DND-41 (cell line): ENCODE data around the gene NXNL1.

Experiments used
- ATAC-seq: fragments of 200-7000 bp; cut with Tn5 transposase; 3 replicates; pipeline ENCODE4 v1.9.1; 2021; ENCODE audit warnings: low read depth; ENCODE audit not compliant: insufficient read depth
- DNase-seq: peaks from one replicate; pipeline ENCODE4 v3.0.0-alpha.2; 2020
- H2AFZ ChIP-seq: 2 replicates; pipeline ENCODE4 v1.6.0; 2012; ENCODE audit warnings: low read depth, low read length
- H3K27ac ChIP-seq: 2 replicates; pipeline ENCODE4 v1.5.1; 2012; ENCODE audit warnings: low read length, inconsistent platforms
- H3K27me3 ChIP-seq: fragments of 200-600 bp; sonication (generic); 2 replicates; pipeline ENCODE4 v1.6.0; 2012; ENCODE audit warnings: low read length, mild to moderate bottlenecking, inconsistent platforms; ENCODE audit not compliant: insufficient read depth, poor library complexity
- H3K36me3 ChIP-seq: 2 replicates; pipeline ENCODE4 v1.5.1; 2012; ENCODE audit warnings: low read length, inconsistent platforms; ENCODE audit not compliant: insufficient read depth
- H3K4me1 ChIP-seq: 2 replicates; pipeline ENCODE4 v1.5.1; 2012; ENCODE audit warnings: mild to moderate bottlenecking, low read length; ENCODE audit not compliant: insufficient read depth
- H3K4me2 ChIP-seq: 2 replicates; pipeline ENCODE4 v1.6.0; 2012; ENCODE audit warnings: mild to moderate bottlenecking, moderate library complexity, low read length, inconsistent platforms; ENCODE audit not compliant: insufficient read depth
- H3K4me3 ChIP-seq, 2 experiments: fragments of 200-600 bp in 1 of 2; shearing (Covaris generic) in 1 of 2; 2 replicates each; pipeline ENCODE4 v1.5.1; 2012 to 2016; ENCODE audit warnings: inconsistent platforms in 2 of 2, low read length in 2 of 2, mild to moderate bottlenecking in 2 of 2, low read depth in 1 of 2, moderate library complexity in 1 of 2
- H3K79me2 ChIP-seq: 2 replicates; pipeline ENCODE4 v1.6.0; 2012; ENCODE audit warnings: low read length, inconsistent platforms; ENCODE audit not compliant: insufficient read depth
- H3K9ac ChIP-seq: 2 replicates; pipeline ENCODE4 v1.6.0; 2012; ENCODE audit warnings: low read depth, mild to moderate bottlenecking, inconsistent platforms, low read length, moderate library complexity
- H3K9me3 ChIP-seq: 2 replicates; pipeline ENCODE4 v1.5.1; 2012; ENCODE audit warnings: low read length, moderate library complexity, mild to moderate bottlenecking, inconsistent platforms; ENCODE audit not compliant: insufficient read depth, severe bottlenecking
- H4K20me1 ChIP-seq: 2 replicates; pipeline ENCODE4 v1.6.0; 2012; ENCODE audit warnings: low read length; ENCODE audit not compliant: insufficient read depth
- EZH2 ChIP-seq: IDR thresholded peaks from 3 replicates; pipeline ENCODE4 v1.6.1; 2012; ENCODE audit warnings: borderline replicate concordance, low read depth, mild to moderate bottlenecking, moderate library complexity, low read length, inconsistent platforms; ENCODE audit not compliant: severe bottlenecking
- TF ChIP-seq, protein P1 (sequence below): IDR thresholded peaks from 2 replicates; pipeline ENCODE4 v1.5.1; 2012; ENCODE audit warnings: borderline replicate concordance, low read length, moderate library complexity, mild to moderate bottlenecking; ENCODE audit not compliant: poor library complexity, severe bottlenecking; ENCODE audit errors: extremely low read depth

NXNL1 gene

GRCh38 chr19:17415121-17415520, 45.6 kb downstream of the NXNL1 start:
- no peaks in the 10 kb centered on the region for H3K9me3 ChIP-seq
- ATAC-seq (no peak), DNase-seq (no peak)
- no peaks in the 10 kb centered on the region for H4K20me1 ChIP-seq
- peaks cover 12% of the 10 kb centered on the region; the same call in 1 of the 2 replicates for H3K36me3 ChIP-seq
- peaks cover 6% of the 10 kb centered on the region for H3K79me2 ChIP-seq
- H3K4me2 ChIP-seq = no peak overlapping the region
- no peak overlapping the region for H3K4me3 ChIP-seq
- H3K27me3 ChIP-seq = no peaks in the 10 kb centered on the region
- no peak overlapping the region for H3K9ac ChIP-seq
- peaks cover 9% of the 10 kb centered on the region for H3K4me1 ChIP-seq
- no peak overlapping the region for H3K27ac ChIP-seq
- no peak for TF ChIP-seq EZH2
- TF ChIP-seq, protein P1, sequence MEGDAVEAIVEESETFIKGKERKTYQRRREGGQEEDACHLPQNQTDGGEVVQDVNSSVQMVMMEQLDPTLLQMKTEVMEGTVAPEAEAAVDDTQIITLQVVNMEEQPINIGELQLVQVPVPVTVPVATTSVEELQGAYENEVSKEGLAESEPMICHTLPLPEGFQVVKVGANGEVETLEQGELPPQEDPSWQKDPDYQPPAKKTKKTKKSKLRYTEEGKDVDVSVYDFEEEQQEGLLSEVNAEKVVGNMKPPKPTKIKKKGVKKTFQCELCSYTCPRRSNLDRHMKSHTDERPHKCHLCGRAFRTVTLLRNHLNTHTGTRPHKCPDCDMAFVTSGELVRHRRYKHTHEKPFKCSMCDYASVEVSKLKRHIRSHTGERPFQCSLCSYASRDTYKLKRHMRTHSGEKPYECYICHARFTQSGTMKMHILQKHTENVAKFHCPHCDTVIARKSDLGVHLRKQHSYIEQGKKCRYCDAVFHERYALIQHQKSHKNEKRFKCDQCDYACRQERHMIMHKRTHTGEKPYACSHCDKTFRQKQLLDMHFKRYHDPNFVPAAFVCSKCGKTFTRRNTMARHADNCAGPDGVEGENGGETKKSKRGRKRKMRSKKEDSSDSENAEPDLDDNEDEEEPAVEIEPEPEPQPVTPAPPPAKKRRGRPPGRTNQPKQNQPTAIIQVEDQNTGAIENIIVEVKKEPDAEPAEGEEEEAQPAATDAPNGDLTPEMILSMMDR = no peak
- H2AFZ ChIP-seq = no peak overlapping the region

GRCh38 chr19:17414097-17414496, 46.6 kb downstream of the NXNL1 start:
- H3K36me3 ChIP-seq = peaks cover 12% of the 10 kb centered on the region; the same call in 1 of the 2 replicates
- DNase-seq (no peak), ATAC-seq (no peak)
- no peak overlapping the region for H2AFZ ChIP-seq
- H3K27me3 ChIP-seq = no peaks in the 10 kb centered on the region
- H3K4me2 ChIP-seq = no peak overlapping the region
- no peak for TF ChIP-seq EZH2
- TF ChIP-seq, protein P1 = no peak
- H4K20me1 ChIP-seq = no peaks in the 10 kb centered on the region
- no peaks in the 10 kb centered on the region for H3K9me3 ChIP-seq
- peaks cover 6% of the 10 kb centered on the region for H3K4me1 ChIP-seq
- peaks cover 3% of the 10 kb centered on the region for H3K79me2 ChIP-seq
- H3K9ac ChIP-seq = no peak overlapping the region
- no peak overlapping the region for H3K4me3 ChIP-seq
- H3K27ac ChIP-seq = no peak overlapping the region

GRCh38 chr19:17411801-17412200, 48.9 kb downstream of the NXNL1 start:
- ATAC-seq = no peak
- Histone ChIP-seq H3K4me2 (no peak overlapping the region), H3K27me3 (no peaks in the 10 kb centered on the region), H3K9me3 (no peaks in the 10 kb centered on the region), H3K4me3 (no peak overlapping the region), H2AFZ (no peak overlapping the region), H3K4me1 (peaks cover 14% of the 10 kb centered on the region), H3K36me3 (peaks cover 12% of the 10 kb centered on the region; the same call in 1 of the 2 replicates), H3K27ac (no peak overlapping the region), H4K20me1 (no peaks in the 10 kb centered on the region), H3K9ac (no peak overlapping the region), H3K79me2 (peaks cover under 1% of the 10 kb centered on the region; the same call in 1 of the 2 replicates)
- no peak for DNase-seq
- TF ChIP-seq, protein P1 = no peak
- TF ChIP-seq EZH2 = no peak

DNA sequence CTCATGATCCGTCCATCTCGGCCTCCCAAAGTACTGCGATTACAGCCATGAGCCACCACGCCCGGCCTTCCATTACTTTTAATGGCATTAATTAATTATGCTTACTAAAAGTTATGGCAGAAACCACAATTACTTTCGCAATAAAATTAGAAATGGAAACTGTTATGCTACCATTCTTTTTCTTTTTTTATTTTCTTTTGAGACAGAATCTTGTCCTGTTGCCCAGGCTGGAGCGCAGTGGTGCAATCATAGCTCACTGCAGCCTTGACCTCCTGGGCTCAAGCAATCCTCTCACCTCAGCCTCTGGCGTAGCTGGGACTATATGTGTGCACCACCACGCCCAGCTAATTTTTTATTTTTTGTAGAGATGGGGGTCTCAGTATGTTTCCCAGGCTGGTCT, 50.7 kb downstream of the NXNL1 start:
- Histone ChIP-seq H3K9ac (no peak overlapping the region), H3K79me2 (peaks cover 17% of the 10 kb centered on the region), H3K4me1 (peaks cover 32% of the 10 kb centered on the region), H4K20me1 (no peaks in the 10 kb centered on the region), H3K36me3 (peaks cover 12% of the 10 kb centered on the region; the same call in 1 of the 2 replicates), H3K4me2 (no peak overlapping the region), H3K9me3 (no peaks in the 10 kb centered on the region), H3K4me3 (no peak overlapping the region), H3K27ac (no peak overlapping the region), H2AFZ (no peak overlapping the region), H3K27me3 (no peaks in the 10 kb centered on the region)
- ATAC-seq (no peak), DNase-seq (no peak)
- TF ChIP-seq EZH2 = no peak
- TF ChIP-seq, protein P1 = no peak
